ENCODE measurements around the gene INO80C. TPM values are rescaled to one million over a fixed set of nuclear protein-coding genes. Genes with fewer than 3 reads are reported as not detected.

Gene INO80C
- total RNA-seq, 4 donors from 2014 or later = 3.9 to 11.6 (median 8.8) TPM

- no peak overlapping the region for H3K4me3 ChIP-seq
- TF ChIP-seq CTCF (IDR thresholded peaks at IDR 0.05) (no peak), EP300 (IDR thresholded peaks at IDR 0.05) (no peak), POLR2A (IDR thresholded peaks at IDR 0.05) (no peak)
- 89 to 100% methylated on average over 1 of the region's 1 CpG for WGBS, 2 donors
These were observed 59.1 kb downstream of the INO80C start for GRCh38 chr18:35438480-35439234.

GRCh38 chr18:35437836-35438235 is 59.9 kb downstream of the INO80C start:
- Histone ChIP-seq H3K36me3 (no peaks in the 10 kb centered on the region), H3K4me1 (peaks cover 0 to 9% (median 2%) of the 10 kb centered on the region in 4 donors), H3K9me3 (peaks cover 0 to 15% (median 4%) of the 10 kb centered on the region in 4 donors), H3K4me3 (no peak overlapping the region), H3K27me3 (no peaks in the 10 kb centered on the region), H3K27ac (no peak overlapping the region)
- no peak for DNase-seq (ENCODE audit: low spot score in 2 of 2)
- TF ChIP-seq POLR2A (IDR thresholded peaks at IDR 0.05) (no peak), CTCF (IDR thresholded peaks at IDR 0.05) (no peak), EP300 (IDR thresholded peaks at IDR 0.05) (no peak)
- 56 to 60% methylated on average over 2 of the region's 2 CpGs for WGBS, 2 donors

More at GRCh38 chr18:35438480-35439234, 59.1 kb downstream of the INO80C start:
- Histone ChIP-seq H3K4me1 (peaks cover 0 to 9% (median 3%) of the 10 kb centered on the region in 4 donors), H3K9me3 (peaks cover 0 to 15% (median 4%) of the 10 kb centered on the region in 4 donors), H3K27me3 (no peaks in the 10 kb centered on the region), H3K27ac (no peak overlapping the region), H3K36me3 (no peaks in the 10 kb centered on the region)
- DNase-seq (ENCODE audit: low spot score in 2 of 2) = no peak

GRCh38 chr18:35436076-35436649 is 61.6 kb downstream of the INO80C start:
- WGBS, 2 donors = 79 to 80% methylated on average over 3 of the region's 3 CpGs
- TF ChIP-seq EP300 (IDR thresholded peaks at IDR 0.05) (no peak), CTCF (IDR thresholded peaks at IDR 0.05) (no peak), POLR2A (IDR thresholded peaks at IDR 0.05) (no peak)

GRCh38 chr18:35435401-35435800 is 62.4 kb downstream of the INO80C start:
- H3K9me3 ChIP-seq = peaks cover 0 to 15% (median 4%) of the 10 kb centered on the region in 4 donors
- H3K27ac ChIP-seq = no peak overlapping the region
- WGBS, 2 donors = 95 to 98% methylated on average over 3 of the region's 3 CpGs
- TF ChIP-seq POLR2A (IDR thresholded peaks at IDR 0.05) = no peak
- no peak for TF ChIP-seq CTCF (IDR thresholded peaks at IDR 0.05)
- no peak for TF ChIP-seq EP300 (IDR thresholded peaks at IDR 0.05)
- H3K27me3 ChIP-seq = no peaks in the 10 kb centered on the region
- peaks cover 0 to 10% (median 0%) of the 10 kb centered on the region in 4 donors for H3K4me1 ChIP-seq
- no peaks in the 10 kb centered on the region for H3K36me3 ChIP-seq
- no peak overlapping the region for H3K4me3 ChIP-seq
- no peak for DNase-seq (ENCODE audit: low spot score in 2 of 2)

More at GRCh38 chr18:35436076-35436649, 61.6 kb downstream of the INO80C start:
- Histone ChIP-seq H3K4me1 (peaks cover 0 to 10% (median 0%) of the 10 kb centered on the region in 4 donors), H3K27ac (no peak overlapping the region), H3K36me3 (no peaks in the 10 kb centered on the region), H3K9me3 (peaks cover 0 to 15% (median 4%) of the 10 kb centered on the region in 4 donors), H3K27me3 (no peaks in the 10 kb centered on the region), H3K4me3 (no peak overlapping the region)
- DNase-seq (ENCODE audit: low spot score in 2 of 2) = no peak

- Histone ChIP-seq H3K9me3 (peaks cover 0 to 15% (median 4%) of the 10 kb centered on the region in 4 donors), H3K4me3 (no peak overlapping the region), H3K27me3 (no peaks in the 10 kb centered on the region), H3K27ac (peak overlapping the region in 1 of 4 donors; percentile 44), H3K4me1 (peaks cover 0 to 10% (median 0%) of the 10 kb centered on the region in 4 donors), H3K36me3 (no peaks in the 10 kb centered on the region)
- 24 to 27% methylated on average over 1 of the region's 1 CpG for WGBS, 2 donors
- no peak for DNase-seq (ENCODE audit: low spot score in 2 of 2)
- no peak for TF ChIP-seq EP300 (IDR thresholded peaks at IDR 0.05)
- TF ChIP-seq CTCF (IDR thresholded peaks at IDR 0.05) = no peak
These were observed 65.2 kb downstream of the INO80C start for GRCh38 chr18:35432565-35433001.

All from tibial nerve (tissue), 4 donors.